ENCODE measurements around the gene KLF16.

The KLF16 gene

DNA sequence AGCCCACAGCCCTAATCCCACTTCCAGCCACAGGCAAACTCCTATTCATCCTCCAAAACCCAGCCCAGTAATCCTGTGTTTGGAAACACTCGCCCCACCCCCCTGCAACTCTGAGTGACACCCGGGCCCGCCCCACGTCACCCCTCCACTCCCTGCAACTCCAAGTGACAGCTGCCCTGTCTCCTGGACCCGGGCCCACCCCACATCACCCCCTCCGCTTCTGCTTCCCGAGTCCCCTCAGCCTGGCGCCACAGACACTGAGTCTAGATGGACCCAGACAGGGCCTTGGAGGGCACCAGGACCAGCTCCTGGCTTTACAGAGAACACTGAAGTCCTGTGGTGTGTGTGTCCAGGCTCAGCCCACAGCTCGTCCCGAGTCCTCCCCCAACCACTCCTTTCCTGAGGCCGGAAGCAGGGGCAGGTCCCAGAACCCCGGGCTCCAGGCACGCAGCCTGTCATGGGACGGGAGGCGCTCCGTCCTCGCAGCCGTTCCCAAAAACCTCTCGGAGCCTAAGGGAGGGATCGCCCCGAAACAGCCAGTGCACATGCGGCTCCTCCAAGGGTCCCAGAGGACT, 22.8 kb downstream of the KLF16 start:
- H3K27ac ChIP-seq = no peak overlapping the region
- TF ChIP-seq ZFX (IDR thresholded peaks at IDR 0.05; ENCODE audit: borderline replicate concordance) = no peak
- TF ChIP-seq, protein P1, sequence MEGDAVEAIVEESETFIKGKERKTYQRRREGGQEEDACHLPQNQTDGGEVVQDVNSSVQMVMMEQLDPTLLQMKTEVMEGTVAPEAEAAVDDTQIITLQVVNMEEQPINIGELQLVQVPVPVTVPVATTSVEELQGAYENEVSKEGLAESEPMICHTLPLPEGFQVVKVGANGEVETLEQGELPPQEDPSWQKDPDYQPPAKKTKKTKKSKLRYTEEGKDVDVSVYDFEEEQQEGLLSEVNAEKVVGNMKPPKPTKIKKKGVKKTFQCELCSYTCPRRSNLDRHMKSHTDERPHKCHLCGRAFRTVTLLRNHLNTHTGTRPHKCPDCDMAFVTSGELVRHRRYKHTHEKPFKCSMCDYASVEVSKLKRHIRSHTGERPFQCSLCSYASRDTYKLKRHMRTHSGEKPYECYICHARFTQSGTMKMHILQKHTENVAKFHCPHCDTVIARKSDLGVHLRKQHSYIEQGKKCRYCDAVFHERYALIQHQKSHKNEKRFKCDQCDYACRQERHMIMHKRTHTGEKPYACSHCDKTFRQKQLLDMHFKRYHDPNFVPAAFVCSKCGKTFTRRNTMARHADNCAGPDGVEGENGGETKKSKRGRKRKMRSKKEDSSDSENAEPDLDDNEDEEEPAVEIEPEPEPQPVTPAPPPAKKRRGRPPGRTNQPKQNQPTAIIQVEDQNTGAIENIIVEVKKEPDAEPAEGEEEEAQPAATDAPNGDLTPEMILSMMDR (IDR thresholded peaks at IDR 0.05) = no peak

DNA sequence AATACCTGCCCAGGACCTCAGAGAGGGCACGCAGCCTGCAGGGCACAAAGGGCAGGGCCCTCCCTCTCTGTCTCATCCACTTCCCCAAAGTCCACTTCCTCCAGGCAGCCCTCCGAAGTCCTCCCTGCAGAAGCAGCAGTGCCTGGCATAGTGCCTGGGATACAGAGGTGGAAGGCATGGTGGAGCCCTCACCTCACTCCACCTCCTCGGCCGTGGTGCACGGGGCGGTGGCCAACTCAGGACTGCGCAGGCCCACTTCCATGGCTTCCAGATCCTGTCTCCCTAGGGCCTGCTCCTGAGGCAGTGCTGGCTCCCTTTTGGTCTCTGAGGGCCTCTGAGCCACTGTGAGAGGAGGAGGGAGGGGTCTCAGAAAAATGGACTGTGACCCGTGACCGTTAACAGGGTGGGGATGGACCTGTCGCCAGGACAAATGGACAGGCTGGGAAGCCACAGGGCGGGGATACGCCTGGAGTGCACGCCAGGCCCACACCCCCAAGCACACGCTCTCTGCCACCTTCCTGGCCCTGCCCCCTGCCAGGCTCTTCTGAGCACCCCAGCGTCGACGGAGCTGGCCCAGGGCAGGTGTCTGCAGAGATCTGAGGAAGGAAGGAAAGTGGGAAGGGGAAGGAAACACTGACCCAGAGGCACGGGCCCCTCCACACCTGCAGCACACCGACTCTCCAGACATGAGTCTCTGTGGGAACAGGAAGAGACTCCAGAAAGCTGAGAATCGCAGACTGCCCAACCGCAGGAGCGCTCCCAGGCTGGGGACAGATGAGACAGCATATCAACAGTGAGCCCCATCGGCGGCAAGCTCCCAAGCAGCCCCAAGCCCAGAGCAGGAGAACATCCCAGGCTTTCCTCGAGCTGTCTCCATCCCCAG, 23.5 kb downstream of the KLF16 start:
- H3K27ac ChIP-seq = no peak overlapping the region
- TF ChIP-seq, protein P1 (IDR thresholded peaks at IDR 0.05) = no peak
- no peak for TF ChIP-seq ZFX (IDR thresholded peaks at IDR 0.05; ENCODE audit: borderline replicate concordance)

DNA sequence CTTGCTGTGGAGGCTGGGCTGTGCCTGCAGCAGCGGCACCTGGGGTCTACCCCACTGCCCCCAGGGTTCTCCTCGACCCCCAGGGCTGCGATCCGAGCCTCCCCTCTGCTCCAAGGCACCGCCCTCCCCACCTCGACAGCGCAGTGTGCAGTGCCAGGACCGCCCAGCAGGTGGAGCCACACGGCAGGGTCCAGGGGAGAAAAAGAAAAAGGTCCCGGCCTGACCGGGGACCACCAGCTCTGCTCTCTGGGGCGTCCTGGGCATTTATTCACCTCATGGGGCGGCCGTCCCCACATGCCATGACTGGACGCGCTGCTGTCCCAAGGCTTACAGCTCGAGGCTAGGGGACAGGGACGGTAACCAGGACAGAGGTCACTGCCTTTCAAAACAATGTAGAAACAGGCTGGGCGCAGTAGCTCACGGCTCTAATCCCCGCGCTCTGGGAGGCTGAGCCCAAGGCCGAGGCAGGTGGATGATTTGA, 25.7 kb downstream of the KLF16 start:
- H3K27ac ChIP-seq = no peak overlapping the region
- TF ChIP-seq ZFX (IDR thresholded peaks at IDR 0.05; ENCODE audit: borderline replicate concordance) = no peak
- TF ChIP-seq, protein P1 (IDR thresholded peaks at IDR 0.05) = peak; percentile 98

DNA sequence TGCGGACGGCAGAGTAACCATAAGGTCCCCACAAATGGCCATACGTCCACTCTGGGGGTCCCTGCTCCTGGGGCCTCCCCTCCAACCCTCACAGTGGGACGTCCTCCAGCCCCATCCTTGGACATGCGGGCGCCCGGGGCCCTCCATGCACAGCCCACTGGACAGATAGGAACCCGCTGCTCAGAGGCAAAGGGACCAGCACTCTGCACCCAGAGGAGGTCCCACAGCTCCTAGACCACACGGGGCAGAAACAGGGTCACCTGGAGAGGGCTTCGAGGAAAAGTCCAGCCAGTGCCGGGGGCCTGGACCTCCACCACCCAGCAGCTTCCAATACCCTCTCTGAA, 26.2 kb downstream of the KLF16 start:
- no peak overlapping the region for H3K27ac ChIP-seq
- TF ChIP-seq, protein P1 (IDR thresholded peaks at IDR 0.05) = no peak
- no peak for TF ChIP-seq ZFX (IDR thresholded peaks at IDR 0.05; ENCODE audit: borderline replicate concordance)

DNA sequence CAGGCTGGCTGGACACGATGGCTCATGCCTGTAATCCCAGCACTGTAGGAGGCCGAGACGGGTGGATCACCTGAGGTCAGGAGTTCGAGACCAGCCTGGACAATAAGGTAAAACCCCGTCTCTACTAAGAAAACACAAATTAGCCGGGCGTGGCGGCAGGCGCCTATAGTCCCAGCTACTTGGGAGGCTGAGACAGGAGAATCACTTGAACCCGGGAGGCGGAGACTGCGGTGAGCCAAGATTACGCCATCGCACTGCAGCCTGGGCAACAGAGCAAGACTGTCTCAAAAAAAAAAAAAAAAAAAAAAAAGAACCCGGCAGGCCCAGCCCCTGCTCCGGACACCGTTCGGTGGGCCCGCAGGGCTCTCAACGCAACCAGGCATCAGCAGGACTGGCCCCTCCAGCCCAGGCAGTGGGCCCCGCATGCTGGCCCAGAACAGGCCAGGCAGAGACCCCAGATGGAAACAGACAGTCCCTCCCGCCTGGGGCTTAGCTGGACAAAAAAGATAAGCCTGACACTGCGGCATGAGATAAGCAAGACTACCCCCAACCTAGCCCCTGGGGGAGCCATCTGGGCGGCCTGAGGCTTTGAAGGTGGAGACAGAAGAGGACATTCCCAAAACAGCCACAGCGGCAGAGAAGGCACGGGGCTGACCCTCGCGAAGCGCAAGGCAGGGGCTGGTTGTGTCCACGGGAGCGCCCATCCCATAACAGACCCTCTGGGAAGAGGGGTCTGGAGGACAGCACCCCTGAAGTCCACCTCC, 26.7 kb downstream of the KLF16 start:
- TF ChIP-seq, protein P1 (IDR thresholded peaks at IDR 0.05) = no peak
- H3K27ac ChIP-seq = no peak overlapping the region

DNA sequence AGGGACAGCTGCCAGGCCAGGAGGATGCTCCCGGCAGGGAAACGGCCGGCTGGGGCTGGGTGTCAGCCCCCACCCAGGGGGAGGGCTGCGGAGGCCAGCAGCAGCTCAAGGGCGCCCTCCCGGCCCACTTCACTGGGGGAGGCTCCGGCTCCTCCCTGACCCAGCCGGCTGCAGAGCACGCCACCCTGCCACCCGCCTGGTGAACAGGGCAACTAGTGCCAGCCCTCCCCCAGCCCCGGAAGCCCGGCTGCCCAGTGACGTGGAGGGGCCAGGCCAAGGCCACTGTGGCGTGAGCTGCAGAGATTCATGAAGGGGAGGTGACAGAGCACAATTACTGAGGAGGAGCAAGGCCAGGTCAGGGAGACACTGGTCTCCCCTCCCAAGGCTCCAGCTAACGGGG, 29.8 kb downstream of the KLF16 start:
- no peak overlapping the region for H3K27ac ChIP-seq
- TF ChIP-seq, protein P1 (IDR thresholded peaks at IDR 0.05) = no peak
- no peak for TF ChIP-seq ZFX (IDR thresholded peaks at IDR 0.05; ENCODE audit: borderline replicate concordance)
